NCI-H1930 (cell line): ENCODE data around the gene TCAF1.
"Not testable (repeated sequence)": the region's sequence is repeated elsewhere in the genome, so short reads cannot be mapped to it uniquely, and the experiment has no call there.

Experiments
- DNase-seq, 2 experiments: peaks; one replicate each; lab custom pipeline; 2025; lab: John Stamatoyannopoulos, UW

TCAF1 gene

GRCh38 chr7:143857994-143858393 is 44.0 kb downstream of the TCAF1 start:
- not testable (repeated sequence) for DNase-seq

GRCh38 chr7:143855443-143855842 is 46.5 kb downstream of the TCAF1 start:
- DNase-seq = not testable (repeated sequence)

DNA sequence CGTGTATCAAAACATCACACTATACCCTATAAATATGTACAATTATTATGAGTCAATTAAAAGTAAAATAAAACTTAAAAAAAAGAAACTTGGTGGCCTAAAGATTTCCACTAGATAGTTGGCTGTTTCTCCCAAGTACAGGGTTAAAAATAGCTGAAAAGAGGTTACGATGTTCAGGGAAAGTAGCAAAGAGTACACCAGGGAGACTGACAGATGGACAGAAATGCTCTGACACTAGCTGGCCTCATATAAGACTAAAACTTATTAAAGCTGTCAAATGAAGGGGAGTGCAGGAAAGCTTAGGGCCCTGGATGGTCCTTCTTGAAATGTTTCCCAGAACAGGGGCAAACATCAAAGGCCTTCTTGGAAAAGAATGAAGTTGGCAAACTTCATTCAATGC is 51.3 kb downstream of the TCAF1 start:
- no peak for DNase-seq

GRCh38 chr7:143849785-143850479 is 52.0 kb downstream of the TCAF1 start:
- no peak for DNase-seq

DNA sequence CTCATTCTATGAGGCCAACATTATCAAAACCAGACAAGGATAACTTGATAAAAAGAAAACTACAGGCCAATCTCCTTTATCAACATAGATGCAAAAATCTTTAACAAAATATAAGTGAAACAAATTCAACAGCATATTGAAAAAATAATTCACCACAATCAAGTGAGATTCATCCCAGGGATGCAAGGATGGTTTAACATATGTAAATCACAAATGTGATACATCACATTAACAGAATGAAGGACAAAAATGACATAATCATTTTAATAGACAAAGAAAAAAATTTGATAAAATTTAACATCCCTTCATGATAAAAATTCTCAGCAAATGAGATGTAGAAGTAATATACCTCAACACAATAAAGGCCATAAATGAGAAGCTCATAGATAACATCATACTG is 53.8 kb downstream of the TCAF1 start:
- no peak for DNase-seq

- no peak for DNase-seq
These were observed 55.3 kb downstream of the TCAF1 start for GRCh38 chr7:143846692-143847091.

DNA sequence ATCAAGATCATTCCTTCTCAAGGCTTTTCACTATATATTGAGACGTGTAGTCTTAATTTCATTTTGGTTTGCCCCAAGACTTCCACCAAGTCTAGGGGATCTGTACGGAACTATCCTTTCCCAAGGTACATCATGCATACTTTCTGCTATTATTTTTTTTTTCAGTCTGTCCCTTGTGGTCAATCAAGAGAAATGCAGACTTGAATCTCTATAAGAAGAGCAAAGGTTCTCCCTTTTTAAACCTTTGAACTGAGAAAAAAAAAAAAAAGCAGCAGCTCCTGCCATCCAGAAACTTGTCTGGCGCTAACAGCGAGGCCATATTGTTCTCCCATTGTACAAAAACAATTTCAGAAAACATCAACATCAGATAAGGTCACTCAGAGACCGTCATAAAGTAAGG is 60.3 kb downstream of the TCAF1 start:
- not testable (repeated sequence) for DNase-seq

- not testable (repeated sequence) for DNase-seq
These were observed 61.9 kb downstream of the TCAF1 start for GRCh38 chr7:143840062-143840461.

GRCh38 chr7:143837223-143837622 is 64.8 kb downstream of the TCAF1 start:
- DNase-seq = not testable (repeated sequence)

GRCh38 chr7:143836622-143837021 is 65.4 kb downstream of the TCAF1 start:
- DNase-seq = peak; percentile 56 to 62

DNA sequence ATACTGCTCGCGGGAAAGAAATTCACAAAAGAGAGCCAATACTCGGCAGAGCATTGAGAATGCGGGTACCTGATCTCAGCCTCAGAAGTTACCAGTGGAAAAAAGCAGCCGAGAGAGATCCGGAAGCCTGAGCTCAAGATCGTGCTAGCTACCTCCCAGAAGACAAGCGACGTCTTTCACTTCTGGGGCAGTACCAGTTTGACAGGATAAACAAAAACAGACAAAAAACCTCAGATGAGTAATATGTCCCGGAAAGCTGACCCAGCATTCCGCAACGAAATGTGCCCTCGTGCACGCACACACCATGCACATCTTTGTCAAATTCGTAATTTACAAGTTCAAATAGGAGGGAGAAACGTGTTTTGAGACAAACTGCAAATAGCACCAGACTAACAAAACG is 65.9 kb downstream of the TCAF1 start:
- DNase-seq = not testable (repeated sequence)

DNA sequence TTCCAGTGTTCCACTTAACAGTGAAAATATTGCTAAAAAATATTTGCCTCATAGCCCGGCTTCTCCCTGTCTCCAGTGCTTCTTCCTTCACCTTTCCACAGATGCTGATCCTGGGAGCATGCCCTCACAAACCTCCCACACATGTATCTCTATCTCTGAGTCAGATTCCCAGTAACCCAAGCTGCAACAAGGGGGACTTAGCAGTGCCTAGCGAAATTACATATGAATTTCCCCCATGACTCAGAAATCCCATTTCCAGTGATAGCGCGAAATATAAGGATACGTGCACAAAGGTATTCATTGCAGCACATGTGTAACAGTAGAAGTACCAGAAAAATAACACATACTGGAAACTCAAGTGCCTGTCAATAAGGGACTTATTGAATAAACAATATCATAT is 75.4 kb downstream of the TCAF1 start:
- DNase-seq = not testable (repeated sequence)

DNA sequence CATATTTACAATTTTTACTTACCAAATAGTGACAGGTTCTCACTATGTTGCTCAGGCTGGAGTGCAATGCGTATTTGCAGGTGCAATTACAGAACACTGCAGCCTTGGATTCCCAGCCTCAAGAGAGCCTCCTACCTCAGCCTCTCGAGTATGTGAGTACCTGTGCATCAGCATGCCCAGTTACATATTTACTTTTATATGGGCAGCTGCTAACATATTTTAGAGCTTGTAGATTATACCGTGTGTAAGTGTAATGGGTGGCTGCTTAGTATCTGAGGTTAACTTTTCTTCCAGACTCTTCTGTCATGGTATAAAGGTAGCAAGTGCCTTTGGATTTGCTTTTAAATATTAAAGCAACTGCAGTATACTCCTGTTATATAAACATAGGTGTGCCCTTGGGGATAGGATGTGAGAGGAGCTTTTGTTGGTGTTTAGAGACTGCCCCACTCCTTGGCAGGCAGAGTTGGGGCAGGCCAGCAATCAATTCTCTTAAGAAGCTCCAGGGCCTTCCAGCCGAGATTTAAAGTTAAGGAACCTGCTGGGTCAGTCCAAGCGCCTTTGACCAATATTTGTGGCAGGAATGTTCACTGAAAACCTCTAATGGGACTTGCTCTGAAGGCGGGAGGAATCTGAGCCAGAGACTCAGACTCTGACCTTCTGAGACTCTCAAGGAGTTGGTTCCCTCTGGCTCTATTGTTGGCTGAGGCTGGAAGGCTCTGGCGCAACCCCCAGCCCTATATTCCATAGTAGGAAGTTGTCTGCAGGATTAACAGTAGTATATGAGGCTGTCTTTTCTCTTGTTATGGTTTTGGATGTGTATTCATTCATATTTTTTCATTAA is 77.5 kb downstream of the TCAF1 start:
- DNase-seq = not testable (repeated sequence)

DNA sequence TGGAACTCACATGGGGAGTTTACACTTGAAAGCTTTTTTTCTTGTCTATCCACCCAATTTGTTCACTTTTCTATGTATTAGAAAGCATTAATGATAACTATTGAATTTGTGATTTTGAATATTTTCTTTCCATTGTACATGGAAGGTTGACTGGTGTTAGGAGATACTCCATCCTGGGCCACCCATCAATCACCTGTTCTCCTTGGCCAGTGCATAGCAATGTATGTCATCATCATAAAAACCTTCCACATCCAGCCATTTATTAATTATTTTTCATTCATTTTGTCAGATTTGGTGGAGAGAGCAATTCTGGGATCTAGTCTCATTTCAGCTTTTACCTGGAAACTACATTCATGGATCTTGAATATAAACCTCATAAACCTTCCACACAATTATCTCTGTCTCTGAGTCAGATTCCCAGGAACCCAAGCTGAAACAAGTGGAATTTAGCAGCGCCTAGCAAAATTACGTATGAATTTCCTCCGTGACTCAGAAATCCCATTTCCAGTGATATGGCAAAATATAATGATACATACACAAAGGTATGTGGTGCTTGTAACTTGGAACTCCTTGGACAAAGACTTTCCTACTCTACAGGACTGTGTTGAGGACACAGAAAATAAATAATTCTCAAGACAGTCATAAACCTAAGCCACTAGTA is 78.2 kb downstream of the TCAF1 start:
- not testable (repeated sequence) for DNase-seq

GRCh38 chr7:143821392-143822277 is 80.3 kb downstream of the TCAF1 start:
- DNase-seq = not testable (repeated sequence)

GRCh38 chr7:143817873-143818272 is 84.1 kb downstream of the TCAF1 start:
- not testable (repeated sequence) for DNase-seq

GRCh38 chr7:143816471-143817133 is 85.4 kb downstream of the TCAF1 start:
- not testable (repeated sequence) for DNase-seq

DNA sequence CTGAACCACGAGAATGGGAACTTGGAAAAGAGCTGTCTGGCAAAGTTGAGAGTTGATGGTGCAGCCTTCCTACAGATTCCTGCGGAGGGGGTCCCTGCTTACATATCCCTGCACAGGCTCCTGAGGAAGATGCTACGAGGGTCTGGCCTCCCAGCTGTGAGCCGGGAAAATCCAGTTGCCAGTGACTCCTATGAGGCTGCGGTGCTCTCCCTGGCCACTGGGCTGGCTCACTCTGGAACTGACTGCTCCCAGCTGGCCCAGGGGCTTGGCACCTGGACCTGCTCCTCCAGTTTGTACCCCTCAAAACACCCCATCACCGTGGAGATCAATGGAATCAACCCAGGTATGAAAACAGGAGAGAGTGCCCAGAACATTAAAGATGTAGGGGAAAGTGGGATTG is 91.3 kb downstream of the TCAF1 start:
- DNase-seq = not testable (repeated sequence)

- DNase-seq = not testable (repeated sequence)
These were observed 95.3 kb downstream of the TCAF1 start for GRCh38 chr7:143806664-143807071.
